ENCODE measurements around the gene SPAG6.

Gene SPAG6

GRCh38 chr10:22338185-22338900 lies 7.0 kb upstream of the SPAG6 start:
- CTCF ChIA-PET = interaction anchor here (0.8 to 2.2 kb wide), 4 partner anchors 11 to 840 kb away, joined by 3 to 6 read pairs (median 3); no protein-coding TSS in a partner anchor
- POLR2A ChIA-PET = interaction anchor here (0.5 kb wide), 1 partner anchor 790 kb away, joined by 3 read pairs; no protein-coding TSS in a partner anchor
- TF ChIP-seq, protein P1, sequence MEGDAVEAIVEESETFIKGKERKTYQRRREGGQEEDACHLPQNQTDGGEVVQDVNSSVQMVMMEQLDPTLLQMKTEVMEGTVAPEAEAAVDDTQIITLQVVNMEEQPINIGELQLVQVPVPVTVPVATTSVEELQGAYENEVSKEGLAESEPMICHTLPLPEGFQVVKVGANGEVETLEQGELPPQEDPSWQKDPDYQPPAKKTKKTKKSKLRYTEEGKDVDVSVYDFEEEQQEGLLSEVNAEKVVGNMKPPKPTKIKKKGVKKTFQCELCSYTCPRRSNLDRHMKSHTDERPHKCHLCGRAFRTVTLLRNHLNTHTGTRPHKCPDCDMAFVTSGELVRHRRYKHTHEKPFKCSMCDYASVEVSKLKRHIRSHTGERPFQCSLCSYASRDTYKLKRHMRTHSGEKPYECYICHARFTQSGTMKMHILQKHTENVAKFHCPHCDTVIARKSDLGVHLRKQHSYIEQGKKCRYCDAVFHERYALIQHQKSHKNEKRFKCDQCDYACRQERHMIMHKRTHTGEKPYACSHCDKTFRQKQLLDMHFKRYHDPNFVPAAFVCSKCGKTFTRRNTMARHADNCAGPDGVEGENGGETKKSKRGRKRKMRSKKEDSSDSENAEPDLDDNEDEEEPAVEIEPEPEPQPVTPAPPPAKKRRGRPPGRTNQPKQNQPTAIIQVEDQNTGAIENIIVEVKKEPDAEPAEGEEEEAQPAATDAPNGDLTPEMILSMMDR (IDR thresholded peaks at IDR 0.05; ENCODE audit: control extremely low read depth, extremely low read depth, low read depth, missing control alignments) = no peak
- no peak for DNase-seq (ENCODE audit: extremely low spot score)

GRCh38 chr10:22338931-22339330 lies 6.4 kb upstream of the SPAG6 start:
- DNase-seq (ENCODE audit: extremely low spot score) = no peak
- POLR2A ChIA-PET = no interaction called here
- CTCF ChIA-PET = interaction anchor here (1.3 to 2.2 kb wide), 2 partner anchors 79 to 841 kb away, joined by 3 to 6 read pairs; no protein-coding TSS in a partner anchor
- TF ChIP-seq, protein P1 (IDR thresholded peaks at IDR 0.05; ENCODE audit: control extremely low read depth, extremely low read depth, low read depth, missing control alignments) = no peak

DNA sequence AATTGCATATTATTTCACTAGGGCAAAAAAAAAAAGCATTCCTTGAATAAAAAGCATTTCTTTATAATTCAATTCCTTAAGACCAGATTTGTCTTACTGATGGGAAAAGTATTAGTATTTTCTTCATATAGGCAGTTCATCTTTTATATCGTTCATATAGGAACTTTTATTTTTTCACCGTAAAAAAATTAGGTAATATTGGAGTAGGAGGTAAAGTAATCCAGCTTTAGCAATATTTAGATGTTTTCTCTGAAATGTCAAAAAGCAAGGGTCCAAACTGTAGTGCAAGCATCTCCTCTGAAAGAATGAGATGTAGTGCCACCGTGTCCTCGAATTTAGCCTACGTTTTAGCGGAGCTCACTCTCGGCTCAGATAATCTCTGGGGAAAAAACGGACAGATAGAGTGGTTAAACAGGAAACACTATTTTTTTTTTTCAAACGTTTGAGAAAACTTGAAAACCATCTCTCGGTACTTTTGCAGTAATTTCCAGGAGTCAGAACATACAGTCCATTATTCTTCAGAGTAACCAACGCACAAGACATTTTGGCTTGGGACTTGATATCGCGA lies 5.5 kb upstream of the SPAG6 start:
- CTCF ChIA-PET = interaction anchor here (1.0 to 2.2 kb wide), 2 partner anchors 20 to 80 kb away, joined by 3 to 6 read pairs; no protein-coding TSS in a partner anchor
- no peak for DNase-seq (ENCODE audit: extremely low spot score)
- TF ChIP-seq, protein P1 (IDR thresholded peaks at IDR 0.05; ENCODE audit: control extremely low read depth, extremely low read depth, low read depth, missing control alignments) = no peak

DNA sequence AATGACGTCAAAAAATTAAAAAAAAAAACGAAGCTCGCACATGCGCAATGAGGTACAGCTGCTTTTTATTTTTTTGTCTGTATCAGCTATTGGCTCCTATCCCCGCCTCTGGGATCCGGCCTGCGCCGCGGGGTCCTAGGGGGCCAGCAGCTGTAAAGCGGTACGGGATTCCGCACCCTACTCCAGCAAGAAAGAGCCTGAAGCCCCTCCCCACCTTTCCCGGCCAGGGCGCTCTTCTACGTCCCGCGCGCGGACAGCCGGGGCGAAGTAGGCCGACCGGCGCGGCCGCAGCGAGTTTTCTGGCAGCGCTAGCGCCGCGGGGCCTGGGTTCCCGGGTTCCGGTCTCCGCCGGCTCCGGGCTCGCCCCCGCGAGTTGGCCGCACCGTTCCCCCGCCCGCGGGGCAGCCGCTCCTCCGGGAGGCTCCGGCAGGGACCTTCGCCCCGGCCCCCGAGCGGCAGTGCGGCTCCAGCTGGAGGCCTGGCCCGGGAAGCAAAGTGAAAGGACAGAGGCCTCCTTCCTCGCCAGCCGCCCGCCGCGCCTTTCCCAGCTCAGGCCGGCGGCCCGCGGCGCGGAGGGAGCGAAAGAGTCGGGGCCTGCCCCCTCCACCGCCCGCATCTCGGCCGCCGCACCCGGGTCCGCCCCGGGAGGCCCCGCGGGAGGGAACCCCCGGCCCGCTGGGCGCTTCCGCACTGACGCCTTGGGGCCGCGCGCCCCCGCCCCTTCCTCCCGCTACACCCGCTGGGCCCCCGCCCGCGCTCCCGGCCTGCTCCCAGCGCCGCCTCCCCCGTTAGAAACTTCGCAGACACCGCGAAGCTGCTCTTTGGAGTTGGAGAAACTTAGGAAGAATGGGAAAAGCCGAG lies 4.7 kb upstream of the SPAG6 start:
- ChIA-PET CTCF (interaction anchor here (1.0 to 2.2 kb wide), 2 partner anchors 21 to 81 kb away, joined by 3 to 6 read pairs; no protein-coding TSS in a partner anchor), POLR2A (interaction anchor here (1.0 kb wide), 1 partner anchor 25 kb away, joined by 5 read pairs; the partner anchor contains the start of gene COMMD3)
- TF ChIP-seq, protein P1 (IDR thresholded peaks at IDR 0.05; ENCODE audit: control extremely low read depth, extremely low read depth, low read depth, missing control alignments) = no peak
- peak; percentile 73 for DNase-seq (ENCODE audit: extremely low spot score)

More for the DNA sequence above, 5.5 kb upstream of the SPAG6 start:
- POLR2A ChIA-PET = interaction anchor here (1.0 kb wide), 1 partner anchor 24 kb away, joined by 5 read pairs; the partner anchor contains the start of gene COMMD3

DNA sequence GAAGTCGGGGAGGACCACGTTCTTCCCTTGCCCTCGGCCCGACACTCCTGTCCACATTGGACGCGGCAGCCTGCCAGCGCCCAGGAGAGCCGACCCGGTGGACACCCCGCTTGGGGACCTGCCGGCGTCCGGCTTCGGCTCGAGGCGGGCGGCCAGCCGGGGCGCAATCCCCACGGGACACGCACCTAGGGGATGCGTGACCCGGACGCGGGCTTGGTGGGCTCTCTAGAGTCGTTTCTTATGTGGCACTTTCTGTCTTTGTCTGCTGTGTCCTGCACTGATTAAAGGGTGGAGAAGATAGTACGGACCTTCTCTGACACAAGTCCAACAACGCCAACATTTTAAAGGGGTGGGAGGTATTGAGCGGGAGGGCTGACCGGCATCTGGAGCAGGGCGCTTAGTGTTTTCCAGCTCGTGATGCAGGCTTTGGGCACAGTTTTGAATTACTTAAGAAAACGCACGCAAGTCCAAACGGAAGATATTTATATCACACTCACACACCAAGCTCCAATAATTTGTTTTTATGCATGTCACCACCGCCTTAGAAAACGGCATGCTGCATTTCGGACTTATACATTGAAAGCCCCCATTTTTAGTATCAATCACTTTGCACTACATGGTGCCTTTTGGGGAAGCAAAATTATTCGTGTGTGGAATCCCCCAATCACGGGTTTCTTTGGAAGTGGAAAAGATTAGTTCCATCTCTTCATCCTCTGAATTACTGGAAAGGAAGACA lies 3.9 kb upstream of the SPAG6 start:
- ChIA-PET CTCF (interaction anchor here (1.0 kb wide), 1 partner anchor 22 kb away, joined by 3 read pairs; no protein-coding TSS in a partner anchor), POLR2A (no interaction called here)
- DNase-seq (ENCODE audit: extremely low spot score) = no peak

More for the DNA sequence above, 3.9 kb upstream of the SPAG6 start:
- TF ChIP-seq, protein P1 (IDR thresholded peaks at IDR 0.05; ENCODE audit: control extremely low read depth, extremely low read depth, low read depth, missing control alignments) = no peak

Measured in GM10248 (cell line).